SK-N-SH (cell line): ENCODE results near the gene RRP15. TPM values are rescaled to one million over a fixed set of nuclear protein-coding genes. Genes with fewer than 3 reads are reported as not detected.

Experiments used
- CTCF ChIA-PET: fragments of 300-600, 350-600 bp; formaldehyde crosslinking; extraction: SDS; loops from one replicate; lab custom pipeline; 2021; lab: Yijun Ruan, JAX
- POLR2A ChIA-PET: fragments of 350-600 bp; sonication (Branson Sonifier 250); formaldehyde crosslinking; extraction: SDS; loops from one replicate; lab custom pipeline; 2020; ENCODE audit warnings: antibody characterized with exemption, inconsistent platforms; lab: Yijun Ruan, JAX
- DNase-seq: peaks from one replicate; pipeline ENCODE4 v3.0.0; 2012
- H2AFZ ChIP-seq: fragments of 200-600 bp; sonication (generic); 2 replicates; pipeline ENCODE4 v1.8.1; 2016; ENCODE audit warnings: antibody characterized with exemption, mild to moderate bottlenecking, low read depth
- H3F3A ChIP-seq: fragments of 200-600 bp; sonication (generic); replicated peaks from 2 replicates; pipeline ENCODE3; 2016; ENCODE audit warnings: antibody characterized with exemption, mild to moderate bottlenecking; ENCODE audit not compliant: insufficient read depth
- H3K27ac ChIP-seq, 2 experiments: fragments of 200-500 bp in 1 of 2; fragments of 200-600 bp in 1 of 2; sonication (Bioruptor generic) in 1 of 2; sonication (generic), shearing (Covaris generic) in 1 of 2; 2 replicates each; pipeline versions ENCODE4 v1.5.1 to v1.6.1; 2014 to 2016; ENCODE audit warnings: low read depth in 2 of 2, inconsistent platforms in 1 of 2, low read length in 1 of 2, mild to moderate bottlenecking in 1 of 2, mixed read lengths in 1 of 2
- H3K27me3 ChIP-seq: fragments of 200-600 bp; sonication (generic), shearing (Covaris generic); 2 replicates; pipeline ENCODE4 v1.6.1; 2016; ENCODE audit warnings: mixed run types; ENCODE audit not compliant: insufficient read depth
- H3K36me3 ChIP-seq, 2 experiments: fragments of 200-500 bp in 1 of 2; fragments of 200-600 bp in 1 of 2; sonication (Bioruptor generic) in 1 of 2; sonication (generic) in 1 of 2; replicated peaks in 1 of 2; 2 replicates each; pipeline versions ENCODE3 to v1.5.1; 2014 to 2016; ENCODE audit warnings: low read length in 1 of 2, mild to moderate bottlenecking in 1 of 2; ENCODE audit not compliant: insufficient read depth in 2 of 2, control insufficient read depth in 1 of 2
- H3K4me1 ChIP-seq, 2 experiments: fragments of 200-500 bp in 1 of 2; fragments of 200-600 bp in 1 of 2; sonication (Bioruptor generic) in 1 of 2; sonication (generic), shearing (Covaris generic) in 1 of 2; 2 replicates each; pipeline versions ENCODE4 v1.5.1 to v1.6.1; 2014 to 2016; ENCODE audit warnings: low read depth in 1 of 2, low read length in 1 of 2, mixed run types in 1 of 2; ENCODE audit not compliant: insufficient read depth in 2 of 2, control insufficient read depth in 1 of 2
- H3K4me2 ChIP-seq: fragments of 200-600 bp; sonication (generic), shearing (Covaris generic); 2 replicates; pipeline ENCODE4 v1.6.1; 2017; ENCODE audit warnings: mixed run types
- H3K4me3 ChIP-seq, 2 experiments: fragments of 200-500 bp in 1 of 2; fragments of 200-600 bp in 1 of 2; sonication (Bioruptor generic) in 1 of 2; sonication (generic), shearing (Covaris generic) in 1 of 2; 2 replicates each; pipeline versions ENCODE4 v1.5.1 to v1.8.1; 2014 to 2016; ENCODE audit warnings: low read depth in 2 of 2, inconsistent platforms in 1 of 2, low read length in 1 of 2, mild to moderate bottlenecking in 1 of 2, mixed read lengths in 1 of 2, moderate library complexity in 1 of 2
- H3K79me2 ChIP-seq: fragments of 200-600 bp; sonication (generic); 2 replicates; pipeline ENCODE4 v1.8.1; 2017; ENCODE audit warnings: mild to moderate bottlenecking; ENCODE audit not compliant: insufficient read depth
- H3K9ac ChIP-seq: fragments of 200-600 bp; sonication (generic); 2 replicates; pipeline ENCODE4 v1.6.1; 2017; ENCODE audit warnings: mixed run types
- H3K9me2 ChIP-seq: fragments of 200-600 bp; sonication (generic); 2 replicates; pipeline ENCODE4 v1.6.1; 2017; ENCODE audit warnings: mixed run types
- H3K9me3 ChIP-seq: fragments of 200-600 bp; sonication (generic); 2 replicates; pipeline ENCODE4 v1.6.1; 2017; ENCODE audit warnings: mixed run types, mild to moderate bottlenecking, moderate library complexity
- H4K20me1 ChIP-seq: fragments of 200-600 bp; sonication (generic); 2 replicates; pipeline ENCODE4 v1.6.1; 2017; ENCODE audit warnings: mild to moderate bottlenecking, mixed run types; ENCODE audit not compliant: insufficient read depth
- EP300 ChIP-seq, 2 experiments: IDR thresholded peaks; 2 replicates each; pipeline versions ENCODE4 v1.4.0 to v1.6.1; 2012; ENCODE audit warnings: borderline replicate concordance in 1 of 2, low read depth in 1 of 2, low read length in 1 of 2
- EZH2phosphoT487 ChIP-seq: fragments of 200-600 bp; sonication (generic); IDR thresholded peaks from 2 replicates; pipeline ENCODE4 v1.6.1; 2017; ENCODE audit warnings: low read depth, mixed run types, mild to moderate bottlenecking, antibody characterized with exemption, moderate library complexity, borderline replicate concordance
- FOSL2 ChIP-seq: IDR thresholded peaks from 2 replicates; pipeline ENCODE4 v1.4.0; 2012; ENCODE audit warnings: low read depth, mild to moderate bottlenecking, moderate library complexity, borderline replicate concordance
- FOXM1 ChIP-seq: IDR thresholded peaks from 2 replicates; pipeline ENCODE4 v1.4.0; 2012; ENCODE audit warnings: low read depth, mild to moderate bottlenecking
- GABPA ChIP-seq: IDR thresholded peaks from 2 replicates; pipeline ENCODE4 v1.4.0; 2012; ENCODE audit warnings: low read depth, mild to moderate bottlenecking
- GATA2 ChIP-seq: sonication (generic); formaldehyde crosslinking; IDR thresholded peaks from 2 replicates; pipeline ENCODE4 v1.5.0; 2020; ENCODE audit warnings: mild to moderate bottlenecking, missing genetic modification reagents
- RAD21 ChIP-seq: IDR thresholded peaks from 2 replicates; pipeline ENCODE4 v1.6.1; 2012; ENCODE audit warnings: mild to moderate bottlenecking, low read length
- RFX5 ChIP-seq: IDR thresholded peaks from 2 replicates; pipeline ENCODE4 v1.6.1; 2012; ENCODE audit warnings: mild to moderate bottlenecking, improper control_type of control experiment, low read length
- SIN3A ChIP-seq: IDR thresholded peaks from 2 replicates; pipeline ENCODE4 v1.6.1; 2012; ENCODE audit warnings: low read depth, mild to moderate bottlenecking, low read length, moderate library complexity, borderline replicate concordance
- TAF1 ChIP-seq: IDR thresholded peaks from 2 replicates; pipeline ENCODE4 v1.6.1; 2012; ENCODE audit warnings: low read depth, mild to moderate bottlenecking, low read length, moderate library complexity, borderline replicate concordance
- TEAD4 ChIP-seq: IDR thresholded peaks from 2 replicates; pipeline ENCODE4 v1.4.0; 2012; ENCODE audit warnings: mild to moderate bottlenecking, borderline replicate concordance; ENCODE audit not compliant: insufficient read depth
- WGBS: methylation state at CpG from one replicate; pipeline ENCODE4 v1.1.6; 2017; ENCODE audit warnings: low lambda C conversion rate; 5-methylcytosine and 5-hydroxymethylcytosine counted together
- polyA plus RNA-seq, 3 experiments: library from polyadenylated mRNA; depleted of rRNA; stranded (reverse); fragments of >200 nt; gene quantifications; 2 replicates each; pipeline ENCODE4 v1.2.3, GENCODE V29; 2012
- TF ChIP-seq, protein P1 (sequence below): IDR thresholded peaks from 2 replicates; pipeline ENCODE4 v1.6.1; 2012; ENCODE audit warnings: mild to moderate bottlenecking, low read depth, low read length, moderate library complexity
- TF ChIP-seq, protein P2 (sequence below): IDR thresholded peaks from 2 replicates; pipeline ENCODE4; 2012
- TF ChIP-seq, protein P3 (sequence below): IDR thresholded peaks from 2 replicates; pipeline ENCODE4 v1.4.0; 2012; ENCODE audit warnings: low read depth, borderline replicate concordance

The RRP15 gene
- polyA plus RNA-seq, 1 of the 3 experiments (the other 2 are of a cell fraction), result 2.1 TPM

DNA sequence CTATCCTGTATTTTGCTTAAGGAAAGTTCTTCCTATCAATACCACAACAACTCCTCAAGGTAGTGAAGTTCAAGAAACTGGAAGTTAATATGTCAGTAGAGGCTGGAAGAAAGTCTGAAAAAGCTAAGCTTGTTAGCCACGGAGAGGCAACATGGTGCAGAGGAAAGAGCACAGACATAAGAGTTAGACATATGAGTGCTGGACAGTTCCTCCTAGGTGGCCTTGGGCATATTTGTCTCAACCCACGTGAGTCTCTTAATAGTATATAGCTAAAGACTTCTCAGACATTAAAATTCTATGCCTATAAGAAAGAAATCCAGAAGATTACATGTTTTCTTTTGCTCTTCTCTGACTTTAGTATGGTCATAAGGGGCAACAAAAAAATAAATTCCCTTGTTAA, 22.8 kb upstream of the RRP15 start:
- Histone ChIP-seq H3K9ac (no peak overlapping the region), H3K27me3 (no peaks in the 10 kb centered on the region), H3K79me2 (no peaks in the 10 kb centered on the region), H3K9me2 (no peaks in the 10 kb centered on the region), H4K20me1 (no peaks in the 10 kb centered on the region), H3K27ac (no peak overlapping the region), H2AFZ (no peak overlapping the region), H3K4me2 (no peak overlapping the region), H3F3A (no peaks in the 10 kb centered on the region), H3K4me3 (no peak overlapping the region), H3K9me3 (no peaks in the 10 kb centered on the region), H3K4me1 (no peaks in the 10 kb centered on the region), H3K36me3 (no peaks in the 10 kb centered on the region)
- ChIA-PET POLR2A (no interaction called here), CTCF (no interaction called here)
- 41% methylated on average over 2 of the region's 2 CpGs for WGBS
- no peak for DNase-seq
- no peak for TF ChIP-seq GATA2 (CRISPR knock-in tag)
- TF ChIP-seq TEAD4, result no peak
- no peak for TF ChIP-seq FOSL2
- TF ChIP-seq, protein P1, sequence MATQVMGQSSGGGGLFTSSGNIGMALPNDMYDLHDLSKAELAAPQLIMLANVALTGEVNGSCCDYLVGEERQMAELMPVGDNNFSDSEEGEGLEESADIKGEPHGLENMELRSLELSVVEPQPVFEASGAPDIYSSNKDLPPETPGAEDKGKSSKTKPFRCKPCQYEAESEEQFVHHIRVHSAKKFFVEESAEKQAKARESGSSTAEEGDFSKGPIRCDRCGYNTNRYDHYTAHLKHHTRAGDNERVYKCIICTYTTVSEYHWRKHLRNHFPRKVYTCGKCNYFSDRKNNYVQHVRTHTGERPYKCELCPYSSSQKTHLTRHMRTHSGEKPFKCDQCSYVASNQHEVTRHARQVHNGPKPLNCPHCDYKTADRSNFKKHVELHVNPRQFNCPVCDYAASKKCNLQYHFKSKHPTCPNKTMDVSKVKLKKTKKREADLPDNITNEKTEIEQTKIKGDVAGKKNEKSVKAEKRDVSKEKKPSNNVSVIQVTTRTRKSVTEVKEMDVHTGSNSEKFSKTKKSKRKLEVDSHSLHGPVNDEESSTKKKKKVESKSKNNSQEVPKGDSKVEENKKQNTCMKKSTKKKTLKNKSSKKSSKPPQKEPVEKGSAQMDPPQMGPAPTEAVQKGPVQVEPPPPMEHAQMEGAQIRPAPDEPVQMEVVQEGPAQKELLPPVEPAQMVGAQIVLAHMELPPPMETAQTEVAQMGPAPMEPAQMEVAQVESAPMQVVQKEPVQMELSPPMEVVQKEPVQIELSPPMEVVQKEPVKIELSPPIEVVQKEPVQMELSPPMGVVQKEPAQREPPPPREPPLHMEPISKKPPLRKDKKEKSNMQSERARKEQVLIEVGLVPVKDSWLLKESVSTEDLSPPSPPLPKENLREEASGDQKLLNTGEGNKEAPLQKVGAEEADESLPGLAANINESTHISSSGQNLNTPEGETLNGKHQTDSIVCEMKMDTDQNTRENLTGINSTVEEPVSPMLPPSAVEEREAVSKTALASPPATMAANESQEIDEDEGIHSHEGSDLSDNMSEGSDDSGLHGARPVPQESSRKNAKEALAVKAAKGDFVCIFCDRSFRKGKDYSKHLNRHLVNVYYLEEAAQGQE, result peak; percentile 86
- TF ChIP-seq GABPA, result no peak
- TF ChIP-seq TAF1, result no peak

DNA sequence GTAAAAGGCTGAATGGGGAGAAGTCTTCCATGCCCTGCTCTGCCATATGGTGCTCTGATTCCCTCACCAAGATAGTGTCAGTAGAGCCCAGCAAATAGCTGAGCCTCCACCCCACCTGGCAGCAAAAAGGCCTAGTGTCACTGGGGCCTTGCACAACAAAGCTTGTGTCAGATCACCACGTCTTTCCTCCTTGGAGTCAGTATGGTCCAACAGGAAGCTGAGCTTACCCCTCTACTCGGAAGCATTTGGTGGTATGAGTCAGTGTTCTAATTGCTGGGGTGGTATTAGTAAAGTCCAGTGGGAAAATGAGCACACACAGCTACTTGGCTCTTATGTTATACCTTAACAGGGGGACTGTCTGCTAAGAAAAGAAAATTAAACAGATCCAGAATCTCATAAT, 18.7 kb upstream of the RRP15 start:
- DNase-seq, result no peak
- Histone ChIP-seq H3K4me1 (no peaks in the 10 kb centered on the region), H3F3A (no peaks in the 10 kb centered on the region), H2AFZ (no peak overlapping the region), H3K4me2 (no peak overlapping the region), H3K4me3 (no peak overlapping the region), H3K36me3 (no peaks in the 10 kb centered on the region), H3K27ac (no peak overlapping the region), H3K27me3 (no peaks in the 10 kb centered on the region), H4K20me1 (no peaks in the 10 kb centered on the region), H3K9ac (no peak overlapping the region), H3K9me2 (no peaks in the 10 kb centered on the region), H3K9me3 (no peaks in the 10 kb centered on the region), H3K79me2 (no peaks in the 10 kb centered on the region)
- CTCF ChIA-PET, result no interaction called here
- TF ChIP-seq RFX5 (no peak), RAD21 (no peak), EP300 (IDR thresholded peaks at IDR 0.05; ENCODE audit: borderline replicate concordance in 1 of 2, low read depth in 1 of 2, low read length in 1 of 2) (no peak), EZH2phosphoT487 (no peak), TEAD4 (no peak), FOXM1 (no peak), SIN3A (no peak)
- TF ChIP-seq, protein P2, sequence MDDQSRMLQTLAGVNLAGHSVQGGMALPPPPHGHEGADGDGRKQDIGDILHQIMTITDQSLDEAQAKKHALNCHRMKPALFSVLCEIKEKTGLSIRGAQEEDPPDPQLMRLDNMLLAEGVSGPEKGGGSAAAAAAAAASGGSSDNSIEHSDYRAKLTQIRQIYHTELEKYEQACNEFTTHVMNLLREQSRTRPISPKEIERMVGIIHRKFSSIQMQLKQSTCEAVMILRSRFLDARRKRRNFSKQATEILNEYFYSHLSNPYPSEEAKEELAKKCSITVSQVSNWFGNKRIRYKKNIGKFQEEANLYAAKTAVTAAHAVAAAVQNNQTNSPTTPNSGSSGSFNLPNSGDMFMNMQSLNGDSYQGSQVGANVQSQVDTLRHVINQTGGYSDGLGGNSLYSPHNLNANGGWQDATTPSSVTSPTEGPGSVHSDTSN, result no peak
- TF ChIP-seq, protein P3, sequence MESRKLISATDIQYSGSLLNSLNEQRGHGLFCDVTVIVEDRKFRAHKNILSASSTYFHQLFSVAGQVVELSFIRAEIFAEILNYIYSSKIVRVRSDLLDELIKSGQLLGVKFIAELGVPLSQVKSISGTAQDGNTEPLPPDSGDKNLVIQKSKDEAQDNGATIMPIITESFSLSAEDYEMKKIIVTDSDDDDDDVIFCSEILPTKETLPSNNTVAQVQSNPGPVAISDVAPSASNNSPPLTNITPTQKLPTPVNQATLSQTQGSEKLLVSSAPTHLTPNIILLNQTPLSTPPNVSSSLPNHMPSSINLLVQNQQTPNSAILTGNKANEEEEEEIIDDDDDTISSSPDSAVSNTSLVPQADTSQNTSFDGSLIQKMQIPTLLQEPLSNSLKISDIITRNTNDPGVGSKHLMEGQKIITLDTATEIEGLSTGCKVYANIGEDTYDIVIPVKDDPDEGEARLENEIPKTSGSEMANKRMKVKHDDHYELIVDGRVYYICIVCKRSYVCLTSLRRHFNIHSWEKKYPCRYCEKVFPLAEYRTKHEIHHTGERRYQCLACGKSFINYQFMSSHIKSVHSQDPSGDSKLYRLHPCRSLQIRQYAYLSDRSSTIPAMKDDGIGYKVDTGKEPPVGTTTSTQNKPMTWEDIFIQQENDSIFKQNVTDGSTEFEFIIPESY, result no peak
- WGBS, result 13% methylated on average over 2 of the region's 2 CpGs
- POLR2A ChIA-PET, result no interaction called here
